HG03095 (cell line): ENCODE results near the gene FGF3.

Experiments used
- ATAC-seq: cut with Tn5 transposase; IDR thresholded peaks from one replicate; pipeline ENCODE4 v1.9.1; 2021; ENCODE audit warnings: moderate library complexity; ENCODE audit not compliant: unreplicated experiment

Gene FGF3

DNA sequence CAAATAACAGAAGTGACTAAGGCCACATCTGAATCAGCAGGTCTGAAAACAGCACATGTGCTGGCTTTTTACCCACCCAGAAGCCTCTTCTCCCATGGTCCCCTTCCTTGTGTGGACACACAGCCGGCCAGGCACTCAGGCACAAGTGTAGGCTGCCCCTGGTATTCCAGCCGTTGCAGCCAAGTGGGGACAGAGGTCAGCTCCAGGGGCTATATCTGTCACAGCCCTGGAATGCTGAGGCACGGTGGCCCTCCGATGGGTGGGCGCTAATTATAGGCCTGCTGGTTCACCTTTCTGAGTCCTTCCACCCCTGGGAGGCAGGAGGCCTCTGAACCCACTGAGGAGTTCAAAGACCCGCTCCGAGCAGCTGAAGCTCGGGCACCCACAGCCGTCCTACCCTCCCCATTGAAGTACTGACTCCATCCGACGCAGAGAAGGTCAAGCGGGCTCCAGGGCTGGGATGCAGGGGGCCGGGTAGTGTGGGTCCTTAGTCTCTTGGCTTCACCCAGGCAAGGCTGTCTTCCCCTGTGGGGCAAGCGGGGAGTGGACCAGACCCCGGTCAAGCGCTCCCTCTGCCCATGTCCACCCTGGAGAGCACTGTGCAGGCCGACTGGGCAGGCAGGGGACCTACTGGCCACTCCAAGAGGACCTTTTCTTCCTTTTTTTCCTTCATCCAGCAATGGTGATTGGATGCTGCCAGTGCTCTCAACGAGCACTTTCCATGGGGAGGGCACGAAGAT, 14.3 kb downstream of the FGF3 start:
- ATAC-seq, result no peak

DNA sequence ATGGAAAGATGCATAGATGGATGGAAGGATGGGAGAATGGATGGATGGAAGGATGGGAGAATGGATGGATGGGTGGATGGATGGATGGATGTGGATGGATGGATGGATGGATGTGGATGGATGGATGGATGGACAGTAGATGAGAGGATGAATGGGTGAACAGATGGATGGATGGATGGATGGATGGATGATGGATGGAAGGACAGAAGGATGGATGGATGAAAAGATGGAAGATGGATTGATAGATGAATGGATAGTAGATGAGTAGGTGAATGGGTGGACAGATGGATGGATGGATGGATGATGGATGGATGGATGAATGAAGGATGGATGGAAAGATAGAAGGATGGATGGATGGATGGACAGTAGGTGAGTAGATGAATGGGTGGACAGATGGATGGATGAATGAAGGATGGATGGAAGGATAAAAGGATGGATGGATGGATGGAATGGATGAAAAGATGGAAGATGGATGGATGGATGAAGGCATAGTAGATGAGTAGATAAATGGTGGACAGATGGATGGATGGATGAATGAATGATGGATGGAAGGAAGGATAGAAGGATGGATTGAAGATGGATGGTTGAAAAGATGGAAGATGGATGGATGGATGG, 15.5 kb downstream of the FGF3 start:
- no peak for ATAC-seq

DNA sequence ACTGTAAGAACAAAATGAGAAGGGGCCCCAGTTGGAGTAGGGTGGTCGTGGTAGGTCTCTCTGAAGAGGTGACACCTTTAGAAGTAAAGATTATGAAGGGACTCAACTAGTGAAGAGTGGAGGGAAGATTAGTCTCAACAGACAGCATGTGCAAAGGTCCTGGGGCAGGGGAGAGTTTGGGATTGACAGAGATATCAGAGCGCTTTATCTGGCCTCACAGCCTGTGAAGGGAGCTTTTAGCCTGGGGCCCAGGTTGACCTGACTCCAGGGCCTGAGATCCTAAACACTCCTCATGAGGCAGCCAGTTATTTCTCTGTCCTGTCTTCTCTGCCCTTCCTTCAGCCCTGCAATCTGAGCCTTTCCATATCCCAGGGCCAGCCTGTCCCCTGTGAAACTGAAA, 16.2 kb downstream of the FGF3 start:
- ATAC-seq, result no peak

DNA sequence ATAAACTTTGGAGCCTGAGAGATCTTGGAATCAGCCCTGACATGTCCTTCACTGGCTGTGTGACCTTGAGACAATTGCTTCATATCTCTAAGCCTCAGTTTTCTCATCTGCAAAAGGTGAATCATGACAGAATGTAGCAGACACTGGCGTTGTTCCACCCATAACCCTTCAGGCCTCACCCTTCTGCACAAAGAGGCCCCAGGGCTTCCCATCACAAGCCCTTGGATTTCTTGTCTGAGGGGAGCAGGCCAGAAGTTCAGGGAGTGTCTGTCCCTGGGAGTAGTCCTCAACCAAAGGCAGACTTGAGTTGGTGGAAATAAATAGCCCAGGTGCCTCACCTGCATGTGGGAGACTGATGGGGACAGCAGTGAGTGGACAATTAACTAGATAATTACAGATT, 16.6 kb downstream of the FGF3 start:
- ATAC-seq, result no peak

DNA sequence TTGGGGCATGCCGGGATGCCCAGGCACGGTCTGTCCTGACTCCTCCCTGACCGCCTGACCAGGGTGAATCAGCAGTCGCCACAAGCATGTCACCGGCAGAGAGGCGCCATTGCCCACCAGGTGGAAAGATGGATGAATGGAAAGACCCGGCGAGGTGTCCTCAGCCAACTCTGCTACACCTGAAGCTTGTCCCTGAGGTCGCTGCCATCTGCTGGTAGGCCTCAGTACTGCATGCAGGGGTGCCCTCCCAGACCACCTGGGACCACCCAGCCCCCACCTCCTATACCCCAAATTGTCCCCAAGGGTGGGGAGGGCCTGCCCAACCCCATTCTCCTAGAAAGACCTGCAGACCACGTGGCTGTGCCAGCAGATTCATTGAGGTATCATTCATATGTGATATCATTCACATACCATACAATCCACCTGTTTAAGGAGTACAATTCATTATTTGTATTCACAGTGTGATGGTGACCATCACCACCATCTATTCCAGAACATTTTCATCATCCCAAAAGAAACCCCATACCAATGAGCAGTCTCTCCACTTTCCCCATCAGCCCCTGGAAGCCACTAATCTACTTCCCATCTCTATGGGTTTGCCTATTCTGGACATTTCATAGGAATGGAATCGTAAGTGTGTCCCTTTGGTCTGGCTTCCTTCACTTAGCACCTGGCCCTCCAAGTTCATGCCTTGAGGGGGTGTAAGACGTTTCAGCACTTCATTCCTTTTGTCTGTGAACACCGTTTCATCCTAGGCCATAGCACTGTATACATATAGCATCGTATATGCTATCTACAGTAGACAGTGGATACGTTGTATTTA, 17.5 kb downstream of the FGF3 start:
- no peak for ATAC-seq

DNA sequence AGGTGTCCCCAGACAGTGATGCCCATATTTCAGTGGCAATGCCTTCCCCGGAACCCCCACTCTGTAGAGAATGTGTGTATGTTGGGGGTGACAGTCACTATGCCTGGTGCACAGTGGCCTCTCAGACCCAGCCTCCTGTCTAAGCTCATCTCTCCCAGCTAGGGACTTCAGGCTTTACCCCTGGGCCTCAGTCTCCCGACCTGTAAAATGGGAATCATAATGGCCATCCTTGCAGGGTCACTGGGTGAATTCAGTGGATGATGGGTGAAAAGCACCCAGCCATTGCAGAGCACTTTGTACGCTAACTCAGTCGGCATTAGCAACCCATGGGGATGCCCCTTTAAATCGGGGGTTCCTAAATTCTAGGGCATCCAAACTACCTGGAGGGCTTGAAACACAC, 18.9 kb downstream of the FGF3 start:
- ATAC-seq, result no peak

DNA sequence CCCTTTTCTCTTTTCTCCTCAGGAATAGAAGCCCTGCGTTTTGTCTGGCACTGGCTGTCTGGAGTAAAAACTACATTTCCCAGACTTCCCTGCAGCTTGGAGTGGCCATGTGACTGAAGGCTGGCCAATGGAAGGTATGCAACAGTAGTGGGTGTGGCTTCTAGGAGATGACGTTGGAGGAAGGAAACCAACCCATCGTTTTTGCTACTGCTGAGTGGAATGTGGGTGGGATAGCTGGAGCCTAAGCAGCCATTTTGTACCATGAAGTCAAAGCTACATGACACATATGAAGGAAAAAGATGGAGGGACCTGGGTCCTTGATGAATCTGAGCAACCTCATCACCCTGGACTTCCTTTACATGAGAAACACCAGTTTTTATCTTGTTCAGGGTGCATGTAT, 19.6 kb downstream of the FGF3 start:
- ATAC-seq, result no peak

DNA sequence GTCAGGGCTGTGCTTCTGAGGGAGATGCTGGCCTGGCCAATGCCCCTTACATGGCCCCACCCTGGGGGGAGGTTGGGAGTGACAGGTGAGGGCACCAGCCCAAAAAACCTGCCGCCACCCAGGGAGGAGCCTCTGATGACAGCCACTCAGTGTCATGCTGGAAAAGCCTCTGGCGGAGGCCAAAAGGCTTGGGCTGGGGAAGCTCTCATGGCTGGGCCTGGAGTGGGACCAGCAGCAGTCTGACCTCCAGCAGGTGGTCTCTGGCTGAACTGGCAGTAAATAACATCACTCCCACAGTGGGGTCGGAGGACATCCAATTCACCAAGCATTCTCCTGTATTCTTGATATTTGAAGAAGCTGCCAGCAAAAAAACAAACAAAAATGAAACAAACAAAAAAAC, 20.1 kb downstream of the FGF3 start:
- ATAC-seq, result no peak

DNA sequence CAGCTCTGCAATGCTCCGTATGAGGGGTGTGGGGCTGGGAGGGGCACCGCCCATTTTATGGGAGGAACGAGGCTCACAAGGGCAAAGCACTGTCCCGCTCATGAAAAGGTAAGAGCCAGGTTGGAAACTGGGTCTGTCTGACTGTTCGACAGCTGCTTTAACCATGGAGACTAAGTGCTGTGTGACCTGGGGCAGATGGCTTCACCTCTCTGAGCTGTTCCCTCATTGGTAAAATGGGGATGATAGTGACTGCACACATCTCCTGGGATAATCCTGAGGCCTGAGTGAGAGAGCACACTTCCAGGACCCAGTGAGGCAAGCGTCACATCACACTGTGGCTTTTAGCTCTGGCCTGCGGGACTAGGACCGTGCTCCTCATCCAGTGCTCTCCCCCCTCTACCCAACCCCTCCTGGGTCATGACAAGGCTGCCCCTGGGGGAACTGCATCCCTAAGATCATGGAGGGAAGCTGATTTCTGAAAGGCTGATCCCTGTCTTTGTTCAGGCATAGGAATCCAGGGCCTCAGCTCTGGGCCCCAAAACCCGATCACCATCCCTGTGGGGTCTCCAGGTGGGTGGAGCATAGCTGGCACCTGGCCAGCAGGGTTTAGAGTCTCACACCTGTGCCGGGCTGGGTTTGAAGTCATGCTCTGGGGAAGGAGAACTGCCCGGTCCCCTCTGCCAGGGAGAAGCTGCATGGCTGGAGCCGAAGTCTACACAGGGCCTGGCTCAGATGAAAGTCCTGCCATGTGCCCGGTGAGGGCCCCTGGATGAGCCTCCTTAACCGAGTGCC, 21.3 kb downstream of the FGF3 start:
- no peak for ATAC-seq

DNA sequence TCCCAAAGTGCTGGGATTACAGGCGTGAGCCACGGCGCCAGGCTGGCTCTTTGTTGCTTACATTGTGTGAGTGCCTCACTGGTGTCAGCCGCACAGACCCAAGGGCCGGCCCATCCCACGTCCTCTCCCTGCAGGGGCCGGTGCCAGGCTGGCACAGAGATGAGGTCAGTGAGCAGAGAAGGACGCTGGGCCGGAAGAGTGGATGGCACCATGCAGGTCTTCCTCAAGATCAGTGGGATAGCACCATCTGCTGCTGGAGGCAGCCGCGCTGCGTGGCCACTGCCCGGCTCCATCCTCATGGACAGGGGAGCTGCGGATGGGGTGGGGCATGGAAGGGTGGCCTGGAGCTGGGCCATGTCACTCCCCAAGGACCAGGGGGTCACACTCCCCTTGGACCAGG, 22.1 kb downstream of the FGF3 start:
- ATAC-seq, result no peak

DNA sequence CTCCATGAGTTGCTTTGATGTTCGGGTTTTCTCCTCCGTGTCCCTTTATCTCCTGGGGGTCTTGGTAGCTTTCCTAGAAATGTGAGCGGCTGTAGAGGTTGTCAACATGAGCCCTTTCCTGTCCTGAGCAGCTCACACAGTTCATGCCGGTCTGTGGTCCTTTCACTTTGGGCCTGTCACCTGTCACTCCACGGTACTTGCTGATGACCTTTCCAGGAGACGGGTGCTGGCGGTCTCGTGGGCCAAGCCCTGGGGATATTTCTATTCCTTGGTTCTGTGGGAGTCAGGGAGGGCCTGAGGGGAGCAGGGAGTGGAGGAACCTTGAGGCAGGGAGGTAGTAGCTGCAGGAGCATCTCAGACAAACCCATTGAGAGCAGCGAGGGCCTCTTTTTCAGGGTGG, 23.2 kb downstream of the FGF3 start:
- ATAC-seq, result no peak

DNA sequence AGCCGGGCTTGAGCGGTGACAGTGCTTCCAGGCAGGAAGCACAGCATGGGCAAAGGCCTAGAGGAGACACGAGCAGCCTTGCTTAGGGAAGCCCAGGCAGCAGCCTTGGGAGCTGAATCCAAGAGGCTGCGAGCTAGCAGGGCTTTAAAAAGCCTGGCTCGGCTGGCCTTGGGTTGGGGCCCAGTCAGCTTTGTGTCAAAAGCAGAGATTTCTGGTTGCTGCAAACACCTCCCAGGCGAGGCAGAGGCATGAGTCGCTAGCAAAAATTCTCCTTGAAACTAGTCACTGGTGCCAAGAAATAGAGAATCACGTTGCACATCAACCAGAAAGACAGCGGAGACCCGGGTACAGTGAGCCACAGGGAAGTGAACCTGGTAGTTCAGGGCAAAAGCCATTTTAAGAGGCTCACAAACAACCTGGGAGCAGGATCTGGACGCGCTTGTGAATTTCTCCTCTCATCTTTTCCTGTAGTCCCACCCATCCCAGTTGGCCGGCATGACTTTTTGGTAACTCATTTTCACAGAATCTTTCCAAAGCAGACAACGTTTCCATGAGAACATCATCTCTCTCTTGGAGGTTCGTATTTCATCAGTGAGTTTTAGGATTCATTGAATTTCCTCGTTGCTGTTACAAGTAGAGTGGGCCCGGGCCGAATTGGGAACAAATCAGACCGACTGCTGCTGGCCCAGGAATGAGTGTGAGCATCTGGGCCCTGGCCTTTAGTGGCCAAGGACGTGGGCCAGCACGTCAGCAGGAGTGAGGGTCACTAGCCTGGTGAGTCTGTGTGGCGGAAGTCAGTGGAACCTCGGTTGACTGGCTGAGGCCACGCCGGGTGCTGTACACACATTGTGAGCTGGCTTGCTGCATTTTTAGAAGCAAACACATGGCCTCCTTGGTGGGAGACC, 27.7 kb downstream of the FGF3 start:
- no peak for ATAC-seq

DNA sequence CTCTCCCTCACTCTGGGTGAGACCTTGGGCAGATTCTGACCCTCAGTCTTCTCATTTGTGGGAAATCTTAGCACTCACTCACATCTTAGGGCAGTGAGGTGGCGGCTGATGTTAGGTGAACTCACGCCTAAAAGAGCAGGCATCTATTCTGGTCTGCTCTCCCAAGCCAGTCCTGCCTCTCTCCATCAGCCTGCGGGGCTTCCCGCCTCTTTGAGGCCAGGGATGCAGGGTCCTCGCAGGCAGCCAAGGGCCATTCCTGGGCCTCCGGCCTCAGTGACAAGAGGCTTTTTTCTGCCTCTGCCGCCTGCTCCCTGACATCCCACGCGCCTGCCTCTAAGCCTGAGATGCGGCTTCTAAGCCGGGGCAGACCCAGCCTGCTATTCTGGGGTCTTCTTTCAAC, 30.3 kb downstream of the FGF3 start:
- no peak for ATAC-seq

DNA sequence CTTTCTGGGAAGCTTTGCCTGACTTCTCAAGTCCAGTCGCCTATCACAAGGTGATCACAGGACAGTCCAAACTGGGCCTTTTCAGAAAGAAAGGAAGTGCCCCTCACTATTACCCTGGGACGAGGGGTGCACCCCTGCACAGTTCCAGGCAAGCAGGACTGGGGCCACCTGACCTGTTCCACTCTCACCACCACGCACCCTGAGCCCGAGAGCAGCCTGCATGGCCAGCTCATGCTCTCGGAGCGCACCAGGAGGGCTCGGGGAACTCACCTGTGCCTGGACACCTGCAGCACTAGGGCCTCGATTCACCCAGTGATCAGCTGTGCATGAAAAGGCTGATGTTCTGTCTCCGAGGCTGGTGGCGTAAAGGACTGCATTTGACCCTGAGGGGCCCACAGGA, 31.3 kb downstream of the FGF3 start:
- ATAC-seq, result no peak

DNA sequence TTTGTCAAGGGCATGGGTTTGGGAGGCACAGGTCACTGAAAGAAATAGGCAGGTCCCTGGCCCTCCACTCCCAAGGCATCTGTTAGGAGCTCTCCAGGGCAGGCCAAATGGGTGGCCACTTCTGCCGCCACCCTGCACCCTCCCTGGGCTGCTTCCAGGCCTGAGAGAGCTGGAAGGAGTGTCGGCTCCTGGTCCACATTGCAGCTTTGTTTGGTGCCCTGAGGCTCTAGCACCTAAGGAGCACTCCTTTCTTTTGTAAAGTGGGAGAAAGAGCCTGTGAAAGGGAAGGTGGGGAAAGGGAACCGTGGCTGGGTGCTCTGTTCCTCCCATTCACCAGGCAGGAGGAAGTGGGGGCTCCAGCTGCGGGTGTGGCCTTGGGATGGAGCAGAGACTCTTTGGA, 31.8 kb downstream of the FGF3 start:
- no peak for ATAC-seq

DNA sequence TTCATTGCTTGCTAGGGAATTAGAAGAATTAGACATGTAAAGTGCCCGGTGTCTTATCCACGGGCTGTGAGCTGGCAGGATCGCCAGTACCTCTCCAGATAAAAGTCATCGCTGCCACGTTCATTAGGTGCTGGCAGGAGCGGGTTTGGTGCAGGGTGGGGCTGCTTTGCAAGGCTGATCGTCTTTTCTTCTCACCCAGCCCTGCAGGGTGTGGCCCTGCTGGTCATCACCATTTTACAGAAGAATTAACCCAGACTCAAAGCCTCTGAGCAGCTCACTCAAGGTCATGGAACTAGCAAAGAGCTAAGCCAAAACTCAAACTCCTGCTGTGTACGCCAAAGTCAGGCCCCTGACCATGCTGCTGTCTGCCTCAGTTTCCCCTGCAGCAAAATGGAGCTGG, 38.0 kb downstream of the FGF3 start:
- no peak for ATAC-seq

DNA sequence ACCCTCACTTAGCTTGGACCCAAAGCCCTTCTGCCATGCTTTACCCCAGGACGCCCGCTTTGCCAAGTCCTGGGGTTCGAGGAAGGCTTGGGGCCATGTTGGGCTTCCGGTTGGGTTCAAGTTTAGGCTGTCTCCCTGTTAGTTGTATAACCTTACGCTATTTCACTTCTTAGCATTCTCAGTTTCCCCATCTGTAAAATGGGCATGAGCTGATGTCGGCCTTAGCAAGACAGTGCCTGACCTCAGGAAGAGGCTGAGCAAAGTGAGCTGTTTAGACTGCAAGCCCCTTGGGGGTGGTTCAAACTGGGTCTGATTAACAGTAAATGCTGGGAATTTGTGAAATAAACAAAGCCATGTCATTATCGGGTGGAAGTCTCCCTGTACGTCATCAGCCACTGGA, 40.8 kb downstream of the FGF3 start:
- ATAC-seq, result no peak

DNA sequence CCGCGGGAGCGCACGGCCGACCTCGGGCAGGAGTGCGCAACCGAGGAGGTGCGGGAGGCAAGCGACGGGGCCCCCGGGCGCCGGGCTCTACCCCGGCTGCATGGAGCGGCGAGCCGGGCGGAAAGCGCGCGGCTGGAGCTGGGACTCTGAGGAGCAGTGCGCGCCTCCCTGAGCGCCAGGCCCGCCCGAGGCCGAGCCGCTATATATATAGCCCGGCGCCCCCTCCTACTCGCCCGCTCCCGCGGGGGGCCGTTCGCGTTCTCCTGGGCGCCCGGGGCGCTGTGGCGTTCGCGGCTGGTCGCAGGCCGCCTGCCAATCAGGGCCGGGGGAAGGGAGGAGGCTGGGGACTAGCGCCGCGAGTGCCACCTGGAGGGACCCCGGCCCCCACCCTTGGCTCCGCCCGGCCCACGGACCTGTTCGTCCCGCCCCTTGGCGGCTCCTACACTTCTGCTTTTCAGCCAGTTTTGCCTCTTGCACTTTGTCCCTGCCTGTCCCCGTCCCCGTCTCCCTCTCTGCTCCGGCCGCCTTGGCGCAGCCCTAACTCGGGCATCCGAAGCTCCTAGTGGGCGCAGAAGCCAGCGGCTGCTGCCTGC, 44.0 kb downstream of the FGF3 start, which contains the start of gene FGF4:
Gene FGF4 (minus strand): TSS at position 179 of the 593 bp plus-strand sequence. CDS start 257 bp downstream, outside the sequence.
- no peak for ATAC-seq

DNA sequence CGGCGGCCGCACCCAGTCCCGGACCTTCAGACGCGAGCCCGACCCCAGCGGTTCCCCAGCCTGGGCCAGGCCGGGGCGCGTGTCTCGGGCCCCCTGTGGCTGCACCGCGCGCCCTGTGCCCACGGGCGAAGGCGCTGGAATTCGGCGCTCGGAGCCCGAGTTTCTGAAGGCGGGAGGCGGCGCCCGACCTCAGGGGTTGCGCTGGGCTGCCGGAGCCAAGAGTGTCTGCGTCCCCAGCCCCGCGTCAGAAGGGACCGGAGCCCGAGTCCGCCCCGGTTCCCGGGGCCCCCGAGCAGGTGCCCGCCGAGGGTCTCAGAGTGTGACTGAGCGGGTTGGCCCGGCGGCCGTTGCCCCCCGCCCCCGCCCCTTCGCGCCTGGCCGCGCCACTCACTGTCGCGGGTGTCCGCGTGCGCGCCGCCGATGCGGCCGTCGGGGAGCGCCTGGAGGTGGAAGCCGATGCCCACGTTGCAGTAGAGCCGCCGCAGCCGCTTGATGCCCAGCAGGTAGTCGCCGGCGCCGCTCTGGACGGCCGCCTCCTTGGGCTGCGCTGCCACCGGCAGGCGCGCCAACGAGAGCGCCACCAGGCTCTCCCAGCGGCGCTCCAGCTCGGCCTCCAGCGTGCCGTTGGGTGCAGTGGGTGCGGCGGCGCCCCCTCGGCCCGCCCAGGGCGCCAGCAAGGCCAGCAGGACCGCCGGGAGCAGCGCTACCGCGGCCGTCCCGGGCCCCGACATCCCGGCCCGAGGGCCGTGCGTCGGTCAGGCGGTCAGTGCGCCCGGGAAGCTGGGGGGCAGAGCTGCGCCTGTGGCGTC, 44.7 kb downstream of the FGF3 start:
- no peak for ATAC-seq
